Astrocyte (in vitro differentiated cells and primary cell): ENCODE results near the gene OSBPL2. TPM values are rescaled to one million over a fixed set of nuclear protein-coding genes. Genes with fewer than 3 reads are reported as not detected.

Source experiments
- DNase-seq: peaks from one replicate; pipeline ENCODE4 v3.0.0-alpha.2; 2010; ENCODE audit warnings: low read depth
- FAIRE-seq: peaks from 2 replicates; lab custom pipeline; 2011; peaks lifted over from hg19 to GRCh38; lab: Jason Lieb, UNC
- H2AFZ ChIP-seq: 2 replicates; pipeline ENCODE4 v1.6.0; 2012; ENCODE audit warnings: low read depth, low read length, inconsistent platforms
- H3K27ac ChIP-seq: 2 replicates; pipeline ENCODE4 v1.5.1; 2011; ENCODE audit warnings: low read depth, low read length, inconsistent platforms
- H3K27me3 ChIP-seq: 2 replicates; pipeline ENCODE4 v1.6.0; 2011; ENCODE audit warnings: low read length, inconsistent platforms; ENCODE audit not compliant: insufficient read depth
- H3K36me3 ChIP-seq: 2 replicates; pipeline ENCODE4 v1.5.1; 2011; ENCODE audit warnings: low read length, inconsistent platforms; ENCODE audit not compliant: insufficient read depth
- H3K4me1 ChIP-seq: 2 replicates; pipeline ENCODE4 v1.5.1; 2011; ENCODE audit warnings: low read length, inconsistent platforms; ENCODE audit not compliant: insufficient read depth
- H3K4me2 ChIP-seq: 2 replicates; pipeline ENCODE4 v1.6.0; 2012; ENCODE audit warnings: low read length, inconsistent platforms
- H3K4me3 ChIP-seq: 2 replicates; pipeline ENCODE4 v1.5.1; 2011; ENCODE audit warnings: low read depth, mild to moderate bottlenecking, low read length, inconsistent platforms; ENCODE audit not compliant: insufficient read depth
- H3K79me2 ChIP-seq: 2 replicates; pipeline ENCODE4 v1.6.0; 2012; ENCODE audit warnings: mild to moderate bottlenecking, low read length, inconsistent platforms; ENCODE audit not compliant: insufficient read depth
- H3K9ac ChIP-seq: 2 replicates; pipeline ENCODE4 v1.6.0; 2012; ENCODE audit warnings: mild to moderate bottlenecking, low read length, inconsistent platforms
- H3K9me3 ChIP-seq: 2 replicates; pipeline ENCODE4 v1.5.1; 2012; ENCODE audit warnings: low read depth, mild to moderate bottlenecking, low read length, inconsistent platforms; ENCODE audit not compliant: insufficient read depth
- H4K20me1 ChIP-seq: 2 replicates; pipeline ENCODE4 v1.6.0; 2012; ENCODE audit warnings: low read length, inconsistent platforms; ENCODE audit not compliant: insufficient read depth
- H3K27ac Mint-ChIP-seq: one replicate; pipeline ENCODE4 v1.8.0; 2021; ENCODE audit warnings: mild to moderate bottlenecking, mixed read lengths; ENCODE audit not compliant: unreplicated experiment
- H3K27me3 Mint-ChIP-seq: one replicate; pipeline ENCODE4 v1.8.0; 2021; ENCODE audit warnings: low read depth, mixed read lengths; ENCODE audit not compliant: unreplicated experiment
- H3K36me3 Mint-ChIP-seq: one replicate; pipeline ENCODE4 v1.8.0; 2021; ENCODE audit warnings: low read depth, mixed read lengths; ENCODE audit not compliant: unreplicated experiment
- H3K4me1 Mint-ChIP-seq: one replicate; pipeline ENCODE4 v1.8.0; 2021; ENCODE audit warnings: low read depth, mixed read lengths; ENCODE audit not compliant: unreplicated experiment
- H3K4me3 Mint-ChIP-seq: one replicate; pipeline ENCODE4 v1.8.0; 2021; ENCODE audit warnings: mild to moderate bottlenecking, moderate library complexity, mixed read lengths; ENCODE audit not compliant: unreplicated experiment
- H3K9me3 Mint-ChIP-seq: one replicate; pipeline ENCODE4 v1.8.0; 2021; ENCODE audit warnings: mild to moderate bottlenecking, mixed read lengths; ENCODE audit not compliant: unreplicated experiment
- EZH2 ChIP-seq: IDR thresholded peaks from 2 replicates; pipeline ENCODE4 v1.6.1; 2012; ENCODE audit warnings: mild to moderate bottlenecking, low read length, inconsistent platforms; ENCODE audit not compliant: insufficient read depth
- total RNA-seq: library from RNA; stranded (reverse); gene quantifications from 2 replicates; pipeline ENCODE4 v1.2.1, GENCODE V29; 2021
- TF ChIP-seq, protein P1 (sequence below): IDR thresholded peaks from 2 replicates; pipeline ENCODE4 v1.5.1; 2011; ENCODE audit warnings: low read depth, mild to moderate bottlenecking, inconsistent platforms, low read length, moderate library complexity; ENCODE audit not compliant: insufficient read depth

The OSBPL2 gene
- total RNA-seq, 1 donor from 2014 or later, result 60.3 TPM

- no peak for DNase-seq
- H3K9me3 ChIP-seq, result no peaks in the 10 kb centered on the region
- H3K4me3 ChIP-seq, result no peak overlapping the region
- Mint-ChIP-seq H3K4me1 (no peaks in the 10 kb centered on the region), H3K9me3 (no peaks in the 10 kb centered on the region), H3K27ac (no peak overlapping the region), H3K36me3 (peaks cover 17% of the 10 kb centered on the region), H3K4me3 (no peak overlapping the region), H3K27me3 (no peaks in the 10 kb centered on the region)
- no peak for FAIRE-seq
- no peak overlapping the region for H3K4me2 ChIP-seq
- H3K27ac ChIP-seq, result no peak overlapping the region
- no peaks in the 10 kb centered on the region for H3K4me1 ChIP-seq
- peaks cover 7% of the 10 kb centered on the region for H4K20me1 ChIP-seq
- H3K79me2 ChIP-seq, result no peaks in the 10 kb centered on the region
- peaks cover 9% of the 10 kb centered on the region for H3K36me3 ChIP-seq
- no peak for TF ChIP-seq EZH2
- TF ChIP-seq, protein P1, sequence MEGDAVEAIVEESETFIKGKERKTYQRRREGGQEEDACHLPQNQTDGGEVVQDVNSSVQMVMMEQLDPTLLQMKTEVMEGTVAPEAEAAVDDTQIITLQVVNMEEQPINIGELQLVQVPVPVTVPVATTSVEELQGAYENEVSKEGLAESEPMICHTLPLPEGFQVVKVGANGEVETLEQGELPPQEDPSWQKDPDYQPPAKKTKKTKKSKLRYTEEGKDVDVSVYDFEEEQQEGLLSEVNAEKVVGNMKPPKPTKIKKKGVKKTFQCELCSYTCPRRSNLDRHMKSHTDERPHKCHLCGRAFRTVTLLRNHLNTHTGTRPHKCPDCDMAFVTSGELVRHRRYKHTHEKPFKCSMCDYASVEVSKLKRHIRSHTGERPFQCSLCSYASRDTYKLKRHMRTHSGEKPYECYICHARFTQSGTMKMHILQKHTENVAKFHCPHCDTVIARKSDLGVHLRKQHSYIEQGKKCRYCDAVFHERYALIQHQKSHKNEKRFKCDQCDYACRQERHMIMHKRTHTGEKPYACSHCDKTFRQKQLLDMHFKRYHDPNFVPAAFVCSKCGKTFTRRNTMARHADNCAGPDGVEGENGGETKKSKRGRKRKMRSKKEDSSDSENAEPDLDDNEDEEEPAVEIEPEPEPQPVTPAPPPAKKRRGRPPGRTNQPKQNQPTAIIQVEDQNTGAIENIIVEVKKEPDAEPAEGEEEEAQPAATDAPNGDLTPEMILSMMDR, result no peak
- H3K9ac ChIP-seq, result no peak overlapping the region
- no peak overlapping the region for H2AFZ ChIP-seq
- no peaks in the 10 kb centered on the region for H3K27me3 ChIP-seq
Observed at GRCh38 chr20:62287759-62288534, 49.6 kb downstream of the OSBPL2 start.

- Histone ChIP-seq H3K79me2 (no peaks in the 10 kb centered on the region), H4K20me1 (peaks cover 7% of the 10 kb centered on the region), H3K27ac (no peak overlapping the region), H3K27me3 (no peaks in the 10 kb centered on the region), H3K4me3 (no peak overlapping the region), H3K4me2 (no peak overlapping the region), H3K9me3 (no peaks in the 10 kb centered on the region), H3K4me1 (no peaks in the 10 kb centered on the region), H3K36me3 (peaks cover 6% of the 10 kb centered on the region), H2AFZ (no peak overlapping the region), H3K9ac (no peak overlapping the region)
- TF ChIP-seq, protein P1, result no peak
- TF ChIP-seq EZH2, result no peak
- peaks cover 13% of the 10 kb centered on the region for H3K36me3 Mint-ChIP-seq
- no peaks in the 10 kb centered on the region for H3K27me3 Mint-ChIP-seq
- no peak overlapping the region for H3K4me3 Mint-ChIP-seq
- FAIRE-seq (no peak), DNase-seq (no peak)
- H3K9me3 Mint-ChIP-seq, result no peaks in the 10 kb centered on the region
- H3K4me1 Mint-ChIP-seq, result no peaks in the 10 kb centered on the region
- no peak overlapping the region for H3K27ac Mint-ChIP-seq
Observed at GRCh38 chr20:62288535-62289105, 50.3 kb downstream of the OSBPL2 start.

GRCh38 chr20:62289131-62289530 is 50.8 kb downstream of the OSBPL2 start:
- Histone ChIP-seq H2AFZ (no peak overlapping the region), H3K27ac (no peak overlapping the region), H3K27me3 (no peaks in the 10 kb centered on the region), H3K79me2 (no peaks in the 10 kb centered on the region), H4K20me1 (peaks cover 7% of the 10 kb centered on the region), H3K36me3 (peaks cover 10% of the 10 kb centered on the region), H3K4me3 (no peak overlapping the region), H3K9ac (no peak overlapping the region), H3K4me1 (no peaks in the 10 kb centered on the region), H3K9me3 (no peaks in the 10 kb centered on the region), H3K4me2 (no peak overlapping the region)
- Mint-ChIP-seq H3K9me3 (no peaks in the 10 kb centered on the region), H3K4me1 (no peaks in the 10 kb centered on the region), H3K4me3 (no peak overlapping the region), H3K27me3 (no peaks in the 10 kb centered on the region), H3K27ac (no peak overlapping the region), H3K36me3 (peaks cover 13% of the 10 kb centered on the region)
- TF ChIP-seq, protein P1, result no peak
- TF ChIP-seq EZH2, result no peak
- DNase-seq, result no peak
- FAIRE-seq, result no peak
